NT2/D1 (cell line): Measurements from ENCODE around the gene TMEM178A.

ENCODE experiments used
- YY1 ChIP-seq: IDR thresholded peaks from 2 replicates; pipeline ENCODE4 v1.6.1; 2011; ENCODE audit not compliant: insufficient read length, insufficient read depth
- ZNF274 ChIP-seq: IDR thresholded peaks from 2 replicates; pipeline ENCODE4 v1.6.1; 2011; ENCODE audit warnings: mild to moderate bottlenecking, low read depth, low read length

- TF ChIP-seq ZNF274 (no peak), YY1 (no peak)
Observed at GRCh38 chr2:39682066-39682692, 16.5 kb downstream of the TMEM178A start.
